ENCODE data around the gene SIRT1.
"Not testable (repeated sequence)": the region's sequence is repeated elsewhere in the genome, so short reads cannot be mapped to it uniquely, and the experiment has no call there.

SIRT1 gene

GRCh38 chr10:67875340-67876238, 8.9 kb upstream of the SIRT1 start:
- in situ Hi-C loops (cut with MboI; ENCODE audit: low sequenced_read_pairs), result no loop called here

DNA sequence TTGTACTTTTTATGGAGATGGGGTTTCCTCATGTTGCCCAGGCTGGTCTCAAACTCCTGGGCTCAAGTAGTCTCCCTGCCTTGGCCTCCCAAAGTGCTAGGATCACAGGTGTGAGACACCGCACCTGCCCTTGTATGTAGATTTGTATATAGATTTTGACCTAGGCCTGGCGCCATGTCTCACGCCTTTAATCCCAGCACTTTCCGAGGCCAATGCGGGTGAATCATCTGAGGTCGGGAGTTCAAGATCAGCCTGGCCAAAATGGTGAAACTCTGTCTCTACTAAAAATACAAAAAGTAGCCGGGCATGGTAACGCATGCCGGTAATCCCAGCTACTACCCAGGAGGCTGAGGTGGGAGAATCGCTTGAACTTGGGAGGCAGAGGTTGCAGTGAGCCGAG, 7.0 kb upstream of the SIRT1 start:
- in situ Hi-C loops (cut with MboI; ENCODE audit: low sequenced_read_pairs), result not testable (repeated sequence)

GRCh38 chr10:67878133-67878532, 6.3 kb upstream of the SIRT1 start:
- in situ Hi-C loops (cut with MboI; ENCODE audit: low sequenced_read_pairs), result no loop called here

DNA sequence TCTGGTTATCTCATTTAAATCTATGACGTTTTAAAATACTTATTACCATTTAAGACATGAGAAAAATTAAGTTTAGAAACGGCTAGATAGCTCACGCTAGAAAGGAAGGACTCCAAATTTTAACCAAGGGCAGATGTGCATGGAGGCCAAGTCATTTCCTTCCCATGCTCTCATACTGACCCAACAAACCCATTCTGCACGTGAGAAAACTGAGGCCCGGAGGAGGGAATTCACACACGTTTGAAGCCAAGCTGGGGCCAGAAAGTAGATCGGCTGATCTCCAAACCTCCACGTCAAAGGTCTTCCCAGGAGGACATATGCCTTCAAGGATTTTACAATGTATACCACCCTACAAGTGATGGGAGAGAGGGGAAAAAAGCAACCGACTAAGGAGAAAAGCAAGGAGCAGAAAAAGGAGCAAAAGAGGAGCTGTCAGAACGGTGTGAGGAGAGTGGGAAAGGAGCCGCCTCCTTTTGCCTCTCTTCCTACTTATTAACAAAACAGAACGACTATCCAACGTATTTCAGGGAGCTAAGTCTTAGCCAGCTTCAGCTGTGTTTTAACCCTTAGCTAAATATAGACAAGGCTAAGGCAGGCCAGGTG, 645 bp upstream of the SIRT1 start:
- in situ Hi-C loops (cut with MboI; ENCODE audit: low sequenced_read_pairs), result no loop called here

DNA sequence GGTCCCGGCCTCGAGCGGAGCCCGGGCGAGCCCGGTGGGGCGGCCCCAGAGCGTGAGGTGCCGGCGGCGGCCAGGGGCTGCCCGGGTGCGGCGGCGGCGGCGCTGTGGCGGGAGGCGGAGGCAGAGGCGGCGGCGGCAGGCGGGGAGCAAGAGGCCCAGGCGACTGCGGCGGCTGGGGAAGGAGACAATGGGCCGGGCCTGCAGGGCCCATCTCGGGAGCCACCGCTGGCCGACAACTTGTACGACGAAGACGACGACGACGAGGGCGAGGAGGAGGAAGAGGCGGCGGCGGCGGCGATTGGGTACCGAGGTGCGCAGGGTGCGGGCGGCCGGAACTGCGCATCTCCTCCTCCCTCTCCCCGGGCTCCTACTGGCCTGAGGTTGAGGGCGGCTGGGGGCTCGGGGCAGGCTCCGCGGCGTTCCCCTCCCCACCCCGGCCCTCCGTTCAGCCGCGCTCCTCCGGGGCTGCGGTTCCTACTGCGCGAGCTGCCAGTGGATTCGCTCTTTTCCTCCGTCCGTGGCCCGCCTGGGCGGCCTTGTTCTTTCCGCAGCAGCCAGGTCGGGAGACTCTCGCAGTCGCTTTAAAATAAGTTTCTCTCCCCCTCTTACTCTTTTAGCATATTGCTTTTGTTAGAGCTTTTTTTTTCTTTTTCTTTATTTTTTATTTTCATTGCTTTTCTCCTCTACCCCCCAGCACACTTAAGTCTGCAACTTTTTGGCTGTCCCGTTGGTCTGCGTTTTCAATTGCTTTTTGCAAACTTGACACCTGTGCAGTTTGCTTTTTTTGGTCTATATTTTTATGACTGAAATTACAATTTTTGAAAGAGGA, 600 bp downstream of the SIRT1 start:
- in situ Hi-C loops (cut with MboI; ENCODE audit: low sequenced_read_pairs), result no loop called here

- in situ Hi-C loops (cut with MboI; ENCODE audit: low sequenced_read_pairs), result no loop called here
These were observed 9.2 kb downstream of the SIRT1 start for GRCh38 chr10:67893637-67894036.

GRCh38 chr10:67903581-67903980, 19.1 kb downstream of the SIRT1 start:
- in situ Hi-C loops (cut with MboI; ENCODE audit: low sequenced_read_pairs), result no loop called here

DNA sequence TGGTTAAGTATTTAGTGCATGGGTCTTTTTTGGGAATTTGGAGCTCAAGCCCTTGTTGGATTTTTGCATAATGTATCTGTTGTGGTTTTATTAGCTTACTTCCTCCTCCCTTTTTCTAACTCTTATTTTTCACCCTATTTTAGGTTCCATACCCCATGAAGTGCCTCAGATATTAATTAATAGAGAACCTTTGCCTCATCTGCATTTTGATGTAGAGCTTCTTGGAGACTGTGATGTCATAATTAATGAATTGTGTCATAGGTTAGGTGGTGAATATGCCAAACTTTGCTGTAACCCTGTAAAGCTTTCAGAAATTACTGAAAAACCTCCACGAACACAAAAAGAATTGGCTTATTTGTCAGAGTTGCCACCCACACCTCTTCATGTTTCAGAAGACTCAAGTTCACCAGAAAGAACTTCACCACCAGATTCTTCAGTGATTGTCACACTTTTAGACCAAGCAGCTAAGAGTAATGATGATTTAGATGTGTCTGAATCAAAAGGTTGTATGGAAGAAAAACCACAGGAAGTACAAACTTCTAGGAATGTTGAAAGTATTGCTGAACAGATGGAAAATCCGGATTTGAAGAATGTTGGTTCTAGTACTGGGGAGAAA, 28.0 kb downstream of the SIRT1 start:
- in situ Hi-C loops (cut with MboI; ENCODE audit: low sequenced_read_pairs), result no loop called here

- in situ Hi-C loops (cut with MboI; ENCODE audit: low sequenced_read_pairs), result no loop called here
These were observed 30.4 kb downstream of the SIRT1 start for GRCh38 chr10:67914777-67915340.

- in situ Hi-C loops (cut with MboI; ENCODE audit: low sequenced_read_pairs), result no loop called here
These were observed 32.7 kb downstream of the SIRT1 start for GRCh38 chr10:67917169-67917568.

- in situ Hi-C loops (cut with MboI; ENCODE audit: low sequenced_read_pairs), result no loop called here
These were observed 33.2 kb downstream of the SIRT1 start for GRCh38 chr10:67917679-67918078.

DNA sequence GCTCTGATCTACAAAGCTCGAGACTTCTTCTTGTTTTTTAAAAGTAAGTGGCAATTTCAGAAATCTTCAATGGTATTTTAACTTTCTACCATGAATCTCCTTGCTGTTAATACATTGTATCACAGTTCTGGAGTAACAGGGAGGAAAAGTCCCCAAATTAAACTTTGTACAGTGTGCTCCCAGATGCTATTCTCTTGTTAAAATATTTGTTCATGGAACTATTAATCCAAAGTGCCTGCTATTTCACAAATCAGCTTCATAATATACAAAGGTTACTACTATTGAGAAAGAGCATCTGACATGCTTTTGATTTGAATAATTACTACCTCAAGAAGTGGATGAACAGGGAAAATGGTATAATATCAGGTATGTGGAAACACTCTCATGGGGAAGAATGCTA, 36.6 kb downstream of the SIRT1 start:
- in situ Hi-C loops (cut with MboI; ENCODE audit: low sequenced_read_pairs), result no loop called here

DNA sequence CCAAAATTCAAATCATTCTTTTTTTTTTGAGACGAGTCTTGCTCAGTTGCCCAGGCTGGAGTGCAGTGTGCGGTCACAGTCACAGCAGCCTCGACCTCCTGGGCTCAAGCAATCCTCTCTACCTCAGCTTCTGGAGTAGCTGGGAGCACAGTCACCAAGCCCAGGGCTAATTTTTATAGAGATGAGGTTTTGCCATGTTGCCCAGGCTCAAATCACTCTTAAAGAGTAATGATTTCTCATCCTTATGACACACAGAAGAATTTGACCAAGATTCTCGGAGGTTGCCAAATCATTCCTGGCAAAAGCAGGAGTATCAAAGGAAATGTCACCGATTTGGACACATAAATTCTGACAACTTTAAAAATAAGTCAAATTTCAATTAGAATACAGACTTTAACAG, 39.1 kb downstream of the SIRT1 start:
- in situ Hi-C loops (cut with MboI; ENCODE audit: low sequenced_read_pairs), result no loop called here

DNA sequence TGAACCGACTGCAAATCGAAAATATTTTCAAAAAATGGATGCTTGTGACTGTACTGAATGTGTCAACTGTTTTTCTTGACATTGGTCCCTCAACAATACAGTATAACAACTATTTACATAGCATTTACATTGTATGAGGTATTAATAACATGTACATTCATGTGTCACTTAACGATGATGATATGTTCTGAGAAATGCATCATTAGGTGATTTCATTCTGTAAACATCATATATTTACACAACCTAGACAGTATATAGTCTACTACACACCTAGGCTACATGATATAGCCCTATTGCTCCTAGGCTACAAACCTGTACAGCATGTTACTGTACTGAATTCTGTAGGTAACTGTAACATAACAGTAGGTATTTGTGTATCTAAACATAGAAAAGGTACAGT, 39.7 kb downstream of the SIRT1 start:
- in situ Hi-C loops (cut with MboI; ENCODE audit: low sequenced_read_pairs), result no loop called here

GRCh38 chr10:67925449-67926005, 41.1 kb downstream of the SIRT1 start:
- in situ Hi-C loops (cut with MboI; ENCODE audit: low sequenced_read_pairs), result no loop called here

DNA sequence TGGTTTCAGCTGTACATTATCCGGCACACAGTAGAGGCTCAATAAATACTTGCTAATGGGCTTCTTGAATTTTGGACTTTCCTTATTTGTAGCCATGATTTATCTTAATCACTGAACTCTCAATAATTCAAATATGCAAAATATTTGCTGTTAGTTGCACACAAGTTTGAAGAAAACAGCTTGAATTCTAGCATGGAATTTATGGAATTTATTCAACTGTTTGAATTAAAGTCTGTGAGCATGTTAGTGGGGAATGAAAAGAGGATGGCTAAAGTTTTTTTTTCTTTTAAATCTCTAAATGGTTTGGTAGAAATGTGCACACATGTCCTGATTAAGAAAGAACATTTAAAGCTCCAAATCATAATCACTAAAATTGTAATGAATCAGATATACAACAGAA, 42.5 kb downstream of the SIRT1 start:
- in situ Hi-C loops (cut with MboI; ENCODE audit: low sequenced_read_pairs), result no loop called here

DNA sequence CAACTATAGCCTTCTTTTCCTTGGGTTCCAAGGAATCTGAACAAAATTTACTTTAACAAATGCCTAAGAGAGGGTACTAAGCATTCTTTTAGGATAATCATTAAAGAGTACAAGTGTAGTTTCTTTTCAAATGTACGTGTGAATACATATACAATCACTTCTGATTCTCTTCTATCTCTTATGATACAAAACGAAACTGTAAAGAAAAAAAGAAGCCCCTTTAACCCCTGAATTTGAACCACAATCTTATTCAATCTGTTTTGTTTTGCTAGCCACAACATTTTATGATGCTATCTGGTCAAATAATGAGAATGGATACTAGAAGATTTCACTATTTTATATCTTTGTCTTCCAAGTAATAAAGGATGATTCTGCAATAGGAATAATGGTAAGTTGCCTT, 48.7 kb downstream of the SIRT1 start:
- in situ Hi-C loops (cut with MboI; ENCODE audit: low sequenced_read_pairs), result no loop called here

- in situ Hi-C loops (cut with MboI; ENCODE audit: low sequenced_read_pairs), result no loop called here
These were observed 49.9 kb downstream of the SIRT1 start for GRCh38 chr10:67934336-67934735.

DNA sequence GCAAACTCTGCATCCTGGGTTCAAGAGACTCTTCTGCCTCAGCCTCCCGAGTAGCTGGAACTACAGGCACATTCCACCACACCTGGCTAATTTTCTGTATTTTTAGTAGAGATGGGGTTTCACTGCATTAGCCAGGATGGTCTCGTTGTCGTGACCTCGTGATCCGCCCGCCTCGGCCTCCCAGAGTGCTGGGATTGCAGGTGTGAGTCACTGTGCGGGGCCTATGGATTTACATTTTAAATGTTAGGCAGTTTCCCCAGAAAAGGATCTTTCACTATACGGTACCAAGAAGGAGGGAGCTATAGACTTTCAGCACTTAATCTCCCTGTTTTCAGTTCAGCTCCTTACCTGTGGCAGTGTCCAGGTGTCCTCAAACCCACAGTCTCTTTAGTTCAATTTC, 50.8 kb downstream of the SIRT1 start:
- in situ Hi-C loops (cut with MboI; ENCODE audit: low sequenced_read_pairs), result no loop called here

- in situ Hi-C loops (cut with MboI; ENCODE audit: low sequenced_read_pairs), result no loop called here
These were observed 52.0 kb downstream of the SIRT1 start for GRCh38 chr10:67936416-67936815.

GRCh38 chr10:67943917-67944316, 59.5 kb downstream of the SIRT1 start:
- in situ Hi-C loops (cut with MboI; ENCODE audit: low sequenced_read_pairs), result no loop called here
